Activated CD8-positive, alpha-beta T cell treated with anti-CD3 and anti-CD28 coated beads for 36 hours (primary cell): ENCODE data around the gene SUSD2. TPM values are rescaled to one million over a fixed set of nuclear protein-coding genes. Genes with fewer than 3 reads are reported as not detected.
"Not testable (repeated sequence)": the region's sequence is repeated elsewhere in the genome, so short reads cannot be mapped to it uniquely, and the experiment has no call there.

Source experiments
- ATAC-seq: fragments of 200-7000 bp; cut with Tn5 transposase; one replicate; pipeline ENCODE4 v1.10.0; 2021; ENCODE audit warnings: mild to moderate bottlenecking, moderate library complexity
- CTCF ChIA-PET: fragments of 350-600 bp; sonication (Branson Sonifier 250); formaldehyde crosslinking; loops from one replicate; lab custom pipeline; 2021; ENCODE audit warnings: antibody characterized with exemption; lab: Charles Lee
- POLR2A ChIA-PET: fragments of 350-600 bp; sonication (Branson Sonifier 250); formaldehyde crosslinking; loops from one replicate; lab custom pipeline; 2021; ENCODE audit warnings: antibody characterized with exemption; lab: Charles Lee
- DNase-seq: peaks from one replicate; pipeline ENCODE4 v3.0.0-alpha.2; 2020
- H3K27ac Mint-ChIP-seq: one replicate; pipeline ENCODE4 v1.8.0; 2021; ENCODE audit warnings: mild to moderate bottlenecking, mixed read lengths
- H3K27me3 Mint-ChIP-seq: one replicate; pipeline ENCODE4 v1.8.0; 2021; ENCODE audit warnings: mixed read lengths
- H3K36me3 Mint-ChIP-seq: one replicate; pipeline ENCODE4 v1.8.0; 2021; ENCODE audit warnings: low read depth, mixed read lengths
- H3K4me1 Mint-ChIP-seq: one replicate; pipeline ENCODE4 v1.8.0; 2021; ENCODE audit warnings: low read depth, mixed read lengths
- H3K4me3 Mint-ChIP-seq: one replicate; pipeline ENCODE4 v1.8.0; 2021; ENCODE audit warnings: mild to moderate bottlenecking, moderate library complexity, mixed read lengths
- H3K9me3 Mint-ChIP-seq: one replicate; pipeline ENCODE4 v1.8.0; 2021; ENCODE audit warnings: mixed read lengths
- intact Hi-C: fragments of 100-400 bp; cut with micrococcal nuclease; formaldehyde crosslinking; loops from one replicate; pipeline ENCODE4 v1.10.0; 2022
- total RNA-seq, 2 experiments: library from RNA; stranded (reverse); gene quantifications; one replicate each; pipeline ENCODE4 v1.2.3, GENCODE V29; 2021
- TF ChIP-seq, protein P1 (sequence below): fragments of 200-600 bp; IDR thresholded peaks from one replicate; pipeline ENCODE4 v1.8.0; 2022; ENCODE audit warnings: antibody characterized with exemption, mild to moderate bottlenecking

SUSD2 gene
- total RNA-seq, 2 experiments from 2014 or later, result 0.65 to 0.95 TPM

DNA sequence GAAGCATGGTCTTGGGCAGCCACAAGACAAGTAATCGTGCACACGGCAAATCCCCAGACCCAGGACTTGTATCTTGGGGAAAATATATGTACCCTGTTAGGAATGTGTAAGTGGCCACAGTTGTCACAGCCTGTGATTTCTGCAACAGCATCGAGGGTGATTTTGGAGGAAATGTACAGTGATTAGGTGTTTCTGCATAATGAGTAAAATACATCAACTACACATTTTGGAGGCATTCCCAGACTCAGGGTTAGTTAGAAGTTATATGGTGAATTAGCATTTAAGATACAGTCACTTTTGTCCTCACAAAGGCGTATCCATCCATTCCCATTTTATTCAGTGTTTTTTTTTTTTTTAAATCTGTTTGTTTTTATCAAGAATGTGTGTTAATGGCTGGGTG, 28.4 kb downstream of the SUSD2 start:
- no peaks in the 10 kb centered on the region for H3K27me3 Mint-ChIP-seq
- no peak overlapping the region for H3K4me3 Mint-ChIP-seq
- intact Hi-C loops, result no loop called here
- POLR2A ChIA-PET, result no interaction called here
- no peaks in the 10 kb centered on the region for H3K9me3 Mint-ChIP-seq
- H3K4me1 Mint-ChIP-seq, result peaks cover 22% of the 10 kb centered on the region
- TF ChIP-seq, protein P1, sequence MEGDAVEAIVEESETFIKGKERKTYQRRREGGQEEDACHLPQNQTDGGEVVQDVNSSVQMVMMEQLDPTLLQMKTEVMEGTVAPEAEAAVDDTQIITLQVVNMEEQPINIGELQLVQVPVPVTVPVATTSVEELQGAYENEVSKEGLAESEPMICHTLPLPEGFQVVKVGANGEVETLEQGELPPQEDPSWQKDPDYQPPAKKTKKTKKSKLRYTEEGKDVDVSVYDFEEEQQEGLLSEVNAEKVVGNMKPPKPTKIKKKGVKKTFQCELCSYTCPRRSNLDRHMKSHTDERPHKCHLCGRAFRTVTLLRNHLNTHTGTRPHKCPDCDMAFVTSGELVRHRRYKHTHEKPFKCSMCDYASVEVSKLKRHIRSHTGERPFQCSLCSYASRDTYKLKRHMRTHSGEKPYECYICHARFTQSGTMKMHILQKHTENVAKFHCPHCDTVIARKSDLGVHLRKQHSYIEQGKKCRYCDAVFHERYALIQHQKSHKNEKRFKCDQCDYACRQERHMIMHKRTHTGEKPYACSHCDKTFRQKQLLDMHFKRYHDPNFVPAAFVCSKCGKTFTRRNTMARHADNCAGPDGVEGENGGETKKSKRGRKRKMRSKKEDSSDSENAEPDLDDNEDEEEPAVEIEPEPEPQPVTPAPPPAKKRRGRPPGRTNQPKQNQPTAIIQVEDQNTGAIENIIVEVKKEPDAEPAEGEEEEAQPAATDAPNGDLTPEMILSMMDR, result no peak
- H3K27ac Mint-ChIP-seq, result no peak overlapping the region
- CTCF ChIA-PET, result interaction anchor here (0.9 to 1.3 kb wide), 3 partner anchors 21 to 35 kb away, joined by 3 to 5 read pairs (median 3); no protein-coding TSS in a partner anchor
- DNase-seq, result no peak
- no peaks in the 10 kb centered on the region for H3K36me3 Mint-ChIP-seq
- no peak for ATAC-seq

DNA sequence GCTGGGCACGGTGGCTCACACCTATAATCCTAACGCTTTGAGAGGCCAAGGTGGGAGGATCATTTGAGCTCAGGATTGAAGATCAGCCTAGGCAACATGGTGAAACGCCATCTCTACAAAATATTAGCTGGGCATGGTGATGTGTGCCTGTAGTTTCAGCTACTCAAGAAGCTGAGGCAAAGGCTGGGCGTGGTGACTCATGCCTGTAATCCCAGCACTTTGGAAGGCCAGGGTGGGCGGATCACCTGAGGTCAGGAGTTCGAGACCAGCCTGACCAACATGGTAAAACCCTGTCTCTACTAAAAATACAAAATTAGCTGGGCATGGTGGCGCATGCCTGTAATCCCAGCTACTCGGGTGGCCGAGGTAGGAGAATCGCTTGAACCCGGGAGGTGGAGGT, 29.1 kb downstream of the SUSD2 start:
- H3K36me3 Mint-ChIP-seq, DNase-seq, intact Hi-C loops, ATAC-seq, H3K4me3 Mint-ChIP-seq, H3K27ac Mint-ChIP-seq, POLR2A ChIA-PET, H3K9me3 Mint-ChIP-seq, H3K27me3 Mint-ChIP-seq: not testable (repeated sequence)
- peaks cover 22% of the 10 kb centered on the region for H3K4me1 Mint-ChIP-seq
- CTCF ChIA-PET, result interaction anchor here (0.9 to 1.2 kb wide), 2 partner anchors 21 to 35 kb away, joined by 3 to 5 read pairs; no protein-coding TSS in a partner anchor

DNA sequence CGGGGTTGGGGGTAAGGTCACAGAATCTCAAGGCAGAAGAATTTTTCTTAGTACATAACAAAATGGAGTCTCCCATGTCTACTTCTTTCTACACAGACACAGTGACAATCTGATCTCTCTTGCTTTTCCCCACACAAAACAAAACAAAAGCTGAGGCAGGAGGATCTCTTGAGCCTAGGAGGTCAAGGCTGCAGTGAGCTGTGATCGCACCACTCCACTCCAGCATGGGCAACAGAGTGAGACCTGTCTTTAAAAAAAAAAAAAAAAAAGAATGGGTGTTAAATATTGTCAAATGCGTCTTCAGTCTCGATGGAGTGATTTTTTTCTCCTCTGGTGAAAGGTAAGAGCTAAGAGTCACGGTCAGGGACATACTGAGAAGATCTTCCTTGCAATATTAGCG, 30.4 kb downstream of the SUSD2 start:
- H3K36me3 Mint-ChIP-seq, ATAC-seq, POLR2A ChIA-PET, DNase-seq, H3K27ac Mint-ChIP-seq, H3K9me3 Mint-ChIP-seq, intact Hi-C loops, H3K4me3 Mint-ChIP-seq, H3K27me3 Mint-ChIP-seq: not testable (repeated sequence)
- CTCF ChIA-PET, result interaction anchor here (1.0 kb wide), 1 partner anchor 33 kb away, joined by 3 read pairs; no protein-coding TSS in a partner anchor
- peaks cover 25% of the 10 kb centered on the region for H3K4me1 Mint-ChIP-seq

DNA sequence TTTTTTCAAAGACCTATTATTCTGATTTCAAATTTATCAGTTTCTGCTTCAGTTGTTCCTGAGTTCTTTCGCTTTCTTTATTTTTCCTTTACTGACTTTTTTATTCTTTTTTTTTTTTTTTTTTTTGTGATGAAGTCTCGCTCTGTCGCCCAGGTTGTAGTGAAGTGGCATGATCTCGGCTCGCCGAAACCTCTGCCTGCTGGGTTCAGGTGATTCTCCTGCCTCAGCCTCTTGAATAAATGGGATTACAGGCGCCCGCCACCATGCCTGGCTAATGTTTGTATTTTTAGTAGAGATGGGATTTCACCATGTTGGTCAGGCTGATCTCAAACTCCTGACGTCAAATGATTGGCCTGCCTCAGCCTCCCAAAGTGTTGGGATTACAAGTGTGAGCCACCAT, 31.8 kb downstream of the SUSD2 start:
- H3K27me3 Mint-ChIP-seq, intact Hi-C loops, H3K9me3 Mint-ChIP-seq, H3K36me3 Mint-ChIP-seq, POLR2A ChIA-PET, DNase-seq, H3K4me3 Mint-ChIP-seq, ATAC-seq, H3K27ac Mint-ChIP-seq, CTCF ChIA-PET: not testable (repeated sequence)
- peaks cover 12% of the 10 kb centered on the region for H3K4me1 Mint-ChIP-seq

DNA sequence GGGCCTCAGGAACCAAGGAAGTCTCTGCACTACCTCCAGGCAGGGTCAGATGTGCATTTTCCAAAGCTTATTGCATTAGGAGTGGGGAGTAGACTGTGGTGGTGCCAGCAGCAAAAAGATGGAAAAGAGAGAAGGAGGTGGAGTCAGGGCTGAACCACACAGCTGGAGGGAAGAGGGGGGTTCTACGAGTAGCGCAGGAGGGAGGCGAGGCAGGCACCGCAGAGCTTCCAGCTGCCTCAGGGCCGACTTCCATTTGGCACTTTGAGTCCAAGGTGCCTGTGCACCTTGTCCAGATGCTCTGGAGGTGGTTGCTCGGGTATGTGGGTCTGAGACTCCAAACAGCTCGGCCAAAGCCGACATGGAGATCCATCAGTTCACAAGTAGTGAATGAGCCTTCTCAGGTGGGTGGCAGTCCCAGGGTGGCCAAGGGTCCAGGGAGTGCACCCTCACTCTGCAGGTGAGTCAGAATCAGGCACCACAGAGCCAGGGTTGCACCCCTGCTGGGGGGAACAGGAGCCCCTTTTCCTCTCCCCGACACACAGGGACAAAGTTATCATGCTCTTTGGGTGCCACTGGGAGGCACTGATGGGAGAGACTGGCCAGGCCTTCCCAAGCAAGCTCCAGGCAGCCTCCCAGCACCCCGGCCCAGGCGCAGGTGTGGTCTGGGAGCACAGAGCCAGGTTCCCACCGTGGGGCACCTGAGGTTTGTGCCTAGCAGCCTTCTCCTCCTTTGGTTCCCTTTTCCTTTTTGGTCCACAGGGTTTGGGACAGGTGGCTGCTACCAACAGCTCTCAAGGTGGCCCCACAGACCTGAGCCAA, 33.4 kb downstream of the SUSD2 start:
- H3K27ac Mint-ChIP-seq, result no peak overlapping the region
- ATAC-seq (no peak), DNase-seq (no peak)
- CTCF ChIA-PET, result interaction anchor here (2.3 kb wide), 1 partner anchor 16 kb away, joined by 13 read pairs; no protein-coding TSS in a partner anchor
- H3K27me3 Mint-ChIP-seq, result no peaks in the 10 kb centered on the region
- no peaks in the 10 kb centered on the region for H3K36me3 Mint-ChIP-seq
- intact Hi-C loops, result no loop called here
- no peak overlapping the region for H3K4me3 Mint-ChIP-seq
- peaks cover 6% of the 10 kb centered on the region for H3K4me1 Mint-ChIP-seq
- TF ChIP-seq, protein P1, result no peak
- POLR2A ChIA-PET, result no interaction called here
- H3K9me3 Mint-ChIP-seq, result no peaks in the 10 kb centered on the region

DNA sequence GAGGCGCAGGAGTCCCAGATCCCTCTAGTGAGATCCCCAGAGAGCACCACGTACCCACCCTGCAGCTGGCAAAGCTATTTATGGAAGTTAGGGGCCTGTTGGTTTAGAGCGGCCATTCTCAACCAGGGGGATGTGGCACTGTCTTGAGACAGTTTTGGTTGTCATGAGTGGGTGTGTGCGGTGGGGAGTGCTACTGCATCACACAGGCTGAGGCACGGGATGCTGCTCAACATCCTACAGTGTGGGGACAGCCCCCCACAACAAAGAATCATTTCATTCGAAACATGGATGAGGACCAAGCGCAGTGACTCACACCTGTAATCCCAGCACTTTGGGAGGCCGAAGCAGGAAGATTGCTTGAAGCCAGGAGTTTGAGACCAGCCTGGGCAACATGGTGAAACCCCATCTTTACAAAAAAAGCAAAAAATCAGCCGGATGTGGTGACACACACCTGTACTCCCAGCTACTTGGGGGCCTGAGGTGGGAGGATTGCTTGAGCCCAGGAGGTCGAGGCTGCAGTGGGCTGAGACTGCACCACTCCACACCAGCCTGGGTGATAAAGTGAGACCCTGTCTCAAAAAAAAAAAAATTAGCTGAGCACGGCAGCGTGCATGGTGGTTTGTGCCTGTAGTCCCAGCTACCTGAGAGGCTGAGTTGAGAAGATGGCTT, 35.4 kb downstream of the SUSD2 start:
- CTCF ChIA-PET, result interaction anchor here (2.3 kb wide), 1 partner anchor 14 kb away, joined by 13 read pairs; no protein-coding TSS in a partner anchor
- H3K27ac Mint-ChIP-seq, result no peak overlapping the region
- H3K4me3 Mint-ChIP-seq, result no peak overlapping the region
- POLR2A ChIA-PET, result interaction anchor here (0.5 to 1.0 kb wide), 2 partner anchors 15 to 140 kb away, joined by 3 read pairs; no protein-coding TSS in a partner anchor
- TF ChIP-seq, protein P1, result no peak
- ATAC-seq (peak; percentile 97), DNase-seq (peak; percentile 73)
- intact Hi-C loops, result no loop called here
- no peaks in the 10 kb centered on the region for H3K9me3 Mint-ChIP-seq
- H3K27me3 Mint-ChIP-seq, result no peaks in the 10 kb centered on the region
- H3K36me3 Mint-ChIP-seq, result no peaks in the 10 kb centered on the region
- H3K4me1 Mint-ChIP-seq, result peaks cover 6% of the 10 kb centered on the region
